Measurements from ENCODE around the gene GALNT6.

DNA sequence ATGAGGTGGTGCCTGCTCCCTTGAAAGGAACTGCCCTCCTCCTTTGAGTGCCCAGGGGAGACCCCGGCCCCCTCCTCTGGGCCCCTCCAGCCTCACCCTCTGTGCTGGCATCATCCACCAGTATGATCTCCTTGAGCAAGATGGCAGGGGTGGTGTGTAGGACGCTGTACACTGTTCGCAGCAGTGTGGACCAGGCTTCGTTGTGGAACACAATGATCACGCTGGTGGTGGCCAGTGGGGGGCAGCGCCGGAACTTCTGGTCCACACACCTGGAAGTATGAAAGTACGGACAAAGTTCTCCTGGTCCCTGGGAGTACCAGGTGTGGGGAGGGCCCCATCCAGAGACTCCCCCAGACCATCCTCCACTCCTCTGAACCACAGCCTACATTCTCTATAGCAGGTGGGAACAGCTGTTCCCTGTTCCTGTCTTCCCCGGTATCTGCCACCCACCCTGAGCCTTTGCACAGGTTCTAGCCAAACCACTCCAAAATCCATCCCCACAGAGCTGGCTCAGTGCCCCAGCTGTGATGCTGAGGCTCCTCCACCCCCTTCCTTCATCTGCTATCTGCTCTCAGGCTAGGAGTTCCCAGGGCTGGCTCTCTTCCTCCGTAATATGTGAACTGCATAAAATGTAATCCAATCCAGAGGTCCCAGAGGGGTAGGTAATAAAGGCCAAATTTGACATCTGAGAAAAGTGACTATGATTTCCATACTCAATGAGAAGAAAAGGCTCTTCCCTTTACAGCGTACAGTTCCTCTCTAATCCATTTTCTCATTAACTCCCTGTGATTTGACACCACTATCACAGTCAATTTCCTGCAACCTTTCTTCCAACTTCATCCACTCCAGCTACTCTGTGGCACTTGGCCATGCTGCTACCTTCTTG is 13.9 kb downstream of the GALNT6 start:
- TF ChIP-seq CTCF (IDR thresholded peaks at IDR 0.05) (no peak), POLR2A (IDR thresholded peaks at IDR 0.05; ENCODE audit: low read length) (no peak), RCOR1 (IDR thresholded peaks at IDR 0.05; ENCODE audit: low read depth, low read length) (no peak), CBX2 (IDR thresholded peaks at IDR 0.05; ENCODE audit: borderline replicate concordance, low read depth) (no peak), JUN (IDR thresholded peaks at IDR 0.05) (no peak), FOSL2 (IDR thresholded peaks at IDR 0.05) (no peak), FOSL2 (CRISPR knock-in tag; IDR thresholded peaks at IDR 0.05) (no peak), MYC (IDR thresholded peaks at IDR 0.05; ENCODE audit: borderline replicate concordance, low read length) (no peak), CHD4 (IDR thresholded peaks at IDR 0.05; ENCODE audit: borderline replicate concordance) (no peak), ZNF302 (CRISPR knock-in tag; IDR thresholded peaks at IDR 0.05) (no peak), BCL3 (IDR thresholded peaks at IDR 0.05) (no peak), MAX (IDR thresholded peaks at IDR 0.05) (no peak), KDM1A (IDR thresholded peaks at IDR 0.05; ENCODE audit: low read depth) (no peak), MAFK (IDR thresholded peaks at IDR 0.05; ENCODE audit: partially characterized antibody) (no peak), SMC3 (IDR thresholded peaks at IDR 0.05) (no peak)
